Measurements from ENCODE around the gene CRYGS. TPM values are rescaled to one million over a fixed set of nuclear protein-coding genes. Genes with fewer than 3 reads are reported as not detected.
"Not testable (repeated sequence)": the region's sequence is repeated elsewhere in the genome, so short reads cannot be mapped to it uniquely, and the experiment has no call there.

The CRYGS gene
- total RNA-seq (2014; rRNA removed; shearing (Covaris generic)), result 0.46 and 2.3 TPM in 2 replicates
- 7.4 and 11.6 TPM in 2 replicates for polyA plus RNA-seq (2014; cell fraction: nucleus; rRNA removed)

- no peak for DNase-seq (ENCODE audit: extremely low read depth, low read depth)
These were observed at the start of gene CRYGS for GRCh38 chr3:186544281-186544680. CRYGS (minus strand) TSS chr3:186544380; CDS start chr3:186544326, 54 bp downstream.

DNA sequence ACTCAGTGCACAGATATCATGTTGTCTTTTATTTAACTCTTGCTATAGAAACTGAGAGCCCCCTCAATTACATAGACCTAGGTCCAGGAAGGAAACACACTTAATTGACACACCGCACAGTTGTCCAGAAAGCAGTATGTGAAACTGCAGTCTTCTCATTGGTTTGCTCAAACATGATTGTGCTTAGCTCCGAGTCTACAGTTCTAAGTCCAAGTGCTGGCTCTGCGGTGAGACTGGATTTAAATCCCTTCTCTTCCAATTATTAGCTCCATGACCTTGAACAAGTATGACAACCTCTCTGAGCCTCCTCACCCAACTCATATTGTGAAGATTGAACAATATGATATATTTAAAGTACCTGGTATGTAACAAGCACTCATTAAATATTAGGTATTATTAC lies 49.7 kb upstream of the CRYGS start:
- DNase-seq (ENCODE audit: extremely low read depth, low read depth), result no peak

GRCh38 chr3:186592682-186593081 lies 48.5 kb upstream of the CRYGS start:
- DNase-seq (ENCODE audit: extremely low read depth, low read depth), result no peak

GRCh38 chr3:186590580-186591295 lies 46.6 kb upstream of the CRYGS start:
- no peak for DNase-seq (ENCODE audit: extremely low read depth, low read depth)

GRCh38 chr3:186589856-186590579 lies 45.8 kb upstream of the CRYGS start:
- no peak for DNase-seq (ENCODE audit: extremely low read depth, low read depth)

GRCh38 chr3:186589121-186589520 lies 44.9 kb upstream of the CRYGS start:
- DNase-seq (ENCODE audit: extremely low read depth, low read depth), result no peak

DNA sequence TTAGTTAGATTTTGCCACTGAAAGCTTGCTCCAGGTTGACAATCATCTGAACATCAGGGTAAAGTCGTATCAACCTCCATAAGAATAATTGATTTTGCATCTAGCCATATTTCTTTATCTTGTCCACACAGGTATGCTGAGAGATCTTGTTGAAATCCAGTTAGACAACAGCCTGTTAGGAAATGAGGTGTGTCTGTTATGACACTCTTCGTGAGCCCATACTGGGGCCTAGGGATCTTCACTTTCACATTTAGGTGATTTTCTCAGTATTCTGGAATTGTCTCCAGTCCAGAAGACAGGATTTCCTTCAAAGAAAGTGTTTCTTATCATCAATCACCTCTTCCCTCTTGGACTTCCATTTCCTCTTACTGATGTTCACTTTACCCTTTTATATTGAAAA lies 44.5 kb upstream of the CRYGS start:
- no peak for DNase-seq (ENCODE audit: extremely low read depth, low read depth)

- DNase-seq (ENCODE audit: extremely low read depth, low read depth), result no peak
These were observed 43.0 kb upstream of the CRYGS start for GRCh38 chr3:186587183-186587582.

DNA sequence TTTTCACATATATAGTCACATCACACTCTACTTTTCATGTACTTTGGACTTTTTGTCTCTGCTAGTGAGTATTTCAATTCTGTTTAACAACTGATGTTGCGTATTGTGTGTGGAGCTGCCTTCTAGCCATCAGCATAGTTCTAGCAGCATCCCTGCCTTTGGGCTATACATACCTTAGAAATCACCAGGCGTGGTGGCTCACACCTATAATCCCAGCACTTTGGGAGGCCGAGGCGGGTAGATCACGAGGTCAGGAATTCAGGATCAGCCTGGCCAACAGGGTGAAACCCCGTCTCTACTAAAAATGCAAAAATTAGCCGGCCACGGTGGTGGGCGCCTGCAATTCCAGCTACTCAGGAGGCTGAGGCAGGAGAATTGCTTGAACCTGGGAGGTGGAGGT lies 42.1 kb upstream of the CRYGS start:
- DNase-seq (ENCODE audit: extremely low read depth, low read depth), result not testable (repeated sequence)

- no peak for DNase-seq (ENCODE audit: extremely low read depth, low read depth)
These were observed 39.7 kb upstream of the CRYGS start for GRCh38 chr3:186583831-186584230.

DNA sequence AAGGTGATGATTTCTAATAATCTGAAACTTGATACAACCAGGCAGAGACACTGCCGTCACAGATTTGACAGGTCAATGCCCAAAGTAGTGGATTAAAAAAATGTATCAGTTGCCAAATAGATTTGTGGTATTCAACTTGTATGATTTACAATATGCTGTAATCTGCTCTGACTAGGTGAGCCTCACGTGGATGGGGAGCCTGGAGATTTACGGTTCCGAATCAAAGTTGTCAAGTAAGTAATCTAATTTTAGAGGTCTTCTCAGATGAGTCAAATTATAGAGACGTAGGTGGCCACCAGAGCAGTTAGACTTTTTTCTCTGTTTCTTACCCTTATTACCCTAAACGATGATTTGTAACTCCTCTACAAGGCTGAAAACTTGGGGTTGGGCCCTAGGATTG lies 38.4 kb upstream of the CRYGS start:
- no peak for DNase-seq (ENCODE audit: extremely low read depth, low read depth)

DNA sequence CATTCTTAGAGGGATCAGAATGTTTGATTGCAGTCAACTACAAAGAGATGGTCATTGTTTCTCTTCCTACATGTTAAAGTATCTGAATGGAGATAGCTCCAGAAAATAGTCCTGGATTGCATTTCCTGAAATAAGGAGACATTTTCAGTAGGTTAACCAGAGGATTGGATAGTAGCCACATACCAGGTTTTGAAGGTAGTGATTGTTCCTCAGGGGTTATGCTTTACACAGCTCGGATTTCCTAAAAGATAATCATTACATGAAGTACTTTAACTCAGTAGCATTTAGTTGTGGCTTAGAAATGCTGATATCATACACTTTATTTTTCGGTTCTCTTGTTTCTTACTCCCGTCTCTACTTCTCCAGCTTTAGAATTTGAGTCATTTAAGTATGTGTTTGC lies 36.6 kb upstream of the CRYGS start:
- DNase-seq (ENCODE audit: extremely low read depth, low read depth), result no peak

DNA sequence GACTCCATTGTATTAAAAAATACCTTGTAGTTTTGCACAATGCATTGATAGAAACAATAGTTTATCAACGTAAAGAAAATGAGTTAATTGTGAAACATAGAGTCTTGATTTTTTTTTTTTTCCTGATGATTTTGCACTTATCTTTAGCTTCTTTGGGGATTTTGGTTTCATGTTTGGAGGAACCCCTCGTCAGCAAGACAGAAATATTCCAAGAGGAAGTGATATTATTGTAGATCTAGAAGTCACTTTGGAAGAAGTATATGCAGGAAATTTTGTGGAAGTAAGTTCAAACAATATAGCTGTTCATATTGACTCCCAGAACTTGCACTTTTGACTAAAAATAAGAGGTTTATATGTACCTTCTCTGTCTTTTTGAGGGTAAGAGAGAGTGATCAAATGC lies 33.3 kb upstream of the CRYGS start:
- DNase-seq (ENCODE audit: extremely low read depth, low read depth), result no peak

DNA sequence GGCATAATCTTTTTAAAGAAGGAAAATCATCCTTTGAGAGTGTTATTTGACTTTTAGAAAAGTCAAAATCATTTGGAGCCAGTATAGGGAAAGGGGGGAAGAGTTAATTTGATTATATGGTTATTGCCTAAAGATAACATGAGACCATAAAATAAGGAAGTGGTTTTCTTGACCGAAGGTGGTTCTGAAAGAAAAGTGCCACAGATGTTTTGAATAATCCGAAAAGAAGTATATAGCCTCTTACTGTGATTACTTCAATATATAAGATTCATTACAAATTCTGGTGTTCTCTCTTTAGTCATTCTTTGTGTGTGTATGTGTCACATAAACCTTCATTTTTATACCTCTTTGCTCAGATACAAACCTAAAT lies 27.4 kb upstream of the CRYGS start:
- DNase-seq (ENCODE audit: extremely low read depth, low read depth), result no peak

- no peak for DNase-seq (ENCODE audit: extremely low read depth, low read depth)
These were observed 26.9 kb upstream of the CRYGS start for GRCh38 chr3:186570941-186571643.

DNA sequence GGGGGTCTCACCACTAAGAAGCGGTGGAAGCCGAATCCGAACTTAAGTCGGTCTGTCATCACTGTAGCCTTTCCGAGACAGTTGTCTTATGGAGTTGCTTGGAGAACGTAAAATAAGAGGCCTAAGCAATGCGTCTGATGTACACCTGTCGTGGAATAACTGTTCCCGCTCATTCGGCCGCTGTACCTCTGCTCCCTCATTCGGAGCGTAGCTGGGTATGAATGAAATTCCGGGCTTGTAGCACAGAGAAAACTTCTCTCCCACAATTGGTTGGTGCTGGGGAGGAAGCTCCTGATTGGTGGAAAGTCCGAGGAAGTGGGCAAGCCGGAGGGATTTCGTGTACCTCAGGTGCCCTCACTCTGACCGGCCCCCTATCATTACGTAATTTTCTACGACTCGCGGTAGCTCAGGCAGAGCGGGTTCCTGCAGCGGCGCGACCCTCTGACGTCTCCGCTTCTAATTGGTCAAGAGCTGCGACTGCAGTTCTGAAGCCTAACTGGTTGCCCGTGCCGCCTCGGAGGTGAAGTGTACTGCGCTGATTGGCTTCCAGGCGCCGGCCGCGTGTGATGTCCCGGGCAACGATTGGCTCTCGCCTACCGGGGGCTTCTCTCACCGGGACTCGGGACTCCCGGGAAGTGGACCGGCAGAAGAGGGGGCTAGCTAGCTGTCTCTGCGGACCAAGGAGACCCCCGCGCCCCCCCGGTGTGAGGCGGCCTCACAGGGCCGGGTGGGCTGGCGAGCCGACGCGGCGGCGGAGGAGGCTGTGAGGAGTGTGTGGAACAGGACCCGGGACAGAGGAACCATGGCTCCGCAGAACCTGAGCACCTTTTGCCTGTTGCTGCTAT lies 26.1 kb upstream of the CRYGS start, which contains the start of gene DNAJB11:
TSS of gene DNAJB11 (plus strand) at position 625 of the 845 bp plus-strand sequence. CDS start at position 803, 178 bp downstream.
- DNase-seq (ENCODE audit: extremely low read depth, low read depth), result peak; percentile 98

GRCh38 chr3:186569779-186570095 lies 25.6 kb upstream of the CRYGS start:
- DNase-seq (ENCODE audit: extremely low read depth, low read depth), result no peak

DNA sequence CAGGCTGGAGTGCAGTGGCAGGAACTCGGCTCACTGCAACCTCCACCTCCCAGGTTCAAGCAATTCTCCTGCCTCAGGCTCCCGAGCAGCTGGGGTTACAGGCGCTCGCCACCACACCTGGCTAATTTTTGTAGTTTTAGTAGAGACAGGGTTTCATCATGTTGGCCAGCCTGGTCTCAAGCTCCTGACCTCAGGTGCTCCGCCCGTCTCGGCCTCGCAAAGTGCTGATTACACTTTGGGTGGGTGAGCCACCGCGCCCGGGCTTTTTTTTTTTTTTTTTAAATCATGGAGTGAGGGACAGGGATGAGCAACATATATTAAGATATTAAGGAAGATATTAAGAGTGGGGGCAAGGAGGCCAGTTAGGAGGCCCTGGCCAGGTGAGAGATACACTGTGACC lies 25.2 kb upstream of the CRYGS start:
- DNase-seq (ENCODE audit: extremely low read depth, low read depth), result not testable (repeated sequence)

- peak; percentile 71 for DNase-seq (ENCODE audit: extremely low read depth, low read depth)
These were observed 23.1 kb upstream of the CRYGS start, which contains the start of gene TBCCD1 for GRCh38 chr3:186567072-186567921. TBCCD1 (minus strand) TSS chr3:186567339; CDS start chr3:186564329, 3,010 bp downstream.

- DNase-seq (ENCODE audit: extremely low read depth, low read depth), result no peak
These were observed 22.5 kb upstream of the CRYGS start for GRCh38 chr3:186566772-186567071.

Data from NCI-H460 (cell line).